Measurements from ENCODE around the gene AZGP1.
"Not testable (repeated sequence)": the region's sequence is repeated elsewhere in the genome, so short reads cannot be mapped to it uniquely, and the experiment has no call there.

Gene AZGP1

DNA sequence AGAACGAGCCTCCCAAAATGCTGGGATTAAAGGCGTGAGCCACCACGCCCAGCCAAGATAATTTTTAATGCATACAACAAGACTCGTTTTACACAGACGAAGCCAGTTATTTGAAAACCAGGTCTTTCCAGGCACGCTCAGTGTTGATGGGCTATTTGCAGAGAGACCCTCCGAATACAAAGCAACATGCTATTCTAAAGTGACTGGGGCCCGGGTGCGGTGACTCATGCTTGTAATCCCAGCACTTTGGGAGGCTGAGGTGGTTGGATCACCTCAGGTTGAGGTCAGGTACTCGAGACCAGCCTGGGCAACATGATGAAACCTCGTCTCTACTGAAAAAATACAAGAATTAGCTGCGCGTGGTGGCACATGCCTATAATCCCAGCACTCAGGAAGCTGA is 795 bp upstream of the AZGP1 start:
- no peaks in the 10 kb centered on the region for H3K9me3 ChIP-seq (ENCODE audit: control insufficient read depth in 1 of 2, low read length in 2 of 2)
- no peak overlapping the region for H3K4me3 ChIP-seq (ENCODE audit: low read depth in 1 of 2, low read length in 2 of 2)
- no peaks in the 10 kb centered on the region for H3K27me3 ChIP-seq (ENCODE audit: low read depth, low read length)
- no peak overlapping the region for H3K27ac ChIP-seq (ENCODE audit: low read length)
- H3K4me1 ChIP-seq (ENCODE audit: control insufficient read depth in 1 of 2, insufficient read depth in 2 of 2, low read length in 2 of 2) = no peaks in the 10 kb centered on the region
- no peaks in the 10 kb centered on the region for H3K36me3 ChIP-seq (ENCODE audit: control insufficient read depth in 1 of 2, insufficient read depth in 2 of 2, low read length in 2 of 2)

DNA sequence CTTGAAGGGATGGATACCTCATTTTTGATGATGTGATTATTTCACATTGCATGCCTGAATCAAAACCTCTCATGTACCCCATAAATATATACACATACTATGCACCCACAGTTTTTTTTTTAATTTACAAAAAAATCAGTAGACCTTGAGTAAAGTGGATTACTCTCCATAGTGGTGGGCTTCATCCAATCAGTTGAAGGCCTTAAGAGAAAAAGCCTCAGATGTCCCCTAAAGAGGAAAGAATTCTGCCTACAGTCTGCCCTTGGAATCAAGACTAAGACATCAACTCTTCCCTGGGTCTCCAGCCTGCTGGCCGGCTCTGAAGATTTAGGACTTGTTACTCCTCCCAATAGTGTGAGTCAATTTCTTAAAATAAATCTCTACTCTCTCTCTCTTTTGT is 1.1 kb downstream of the AZGP1 start:
- Histone ChIP-seq H3K9me3 (ENCODE audit: control insufficient read depth in 1 of 2, low read length in 2 of 2) (no peaks in the 10 kb centered on the region), H3K4me1 (ENCODE audit: control insufficient read depth in 1 of 2, insufficient read depth in 2 of 2, low read length in 2 of 2) (no peaks in the 10 kb centered on the region), H3K27ac (ENCODE audit: low read length) (no peak overlapping the region), H3K36me3 (ENCODE audit: control insufficient read depth in 1 of 2, insufficient read depth in 2 of 2, low read length in 2 of 2) (no peaks in the 10 kb centered on the region), H3K27me3 (ENCODE audit: low read depth, low read length) (no peaks in the 10 kb centered on the region), H3K4me3 (ENCODE audit: low read depth in 1 of 2, low read length in 2 of 2) (no peak overlapping the region)

DNA sequence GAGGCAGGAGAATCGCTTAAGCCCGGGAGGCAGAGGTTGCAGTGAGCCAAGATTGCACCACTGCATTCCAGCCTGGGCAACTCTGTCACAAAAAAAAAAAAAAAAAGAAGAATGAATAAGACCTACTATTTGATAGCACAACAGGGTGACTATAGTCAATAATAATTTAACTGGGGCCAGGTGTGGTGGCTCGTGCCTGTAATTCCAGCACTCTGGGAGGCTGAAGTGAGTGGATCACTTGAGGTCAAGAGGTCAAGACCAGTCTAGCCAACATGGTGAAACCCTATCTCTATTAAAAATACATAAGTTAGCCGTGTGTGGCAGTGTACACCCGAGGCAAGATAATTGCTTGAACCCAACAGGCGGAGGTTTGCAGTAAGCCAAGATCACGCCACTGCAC is 2.0 kb downstream of the AZGP1 start:
- H3K9me3 ChIP-seq (ENCODE audit: control insufficient read depth in 1 of 2, low read length in 2 of 2); H3K36me3 ChIP-seq (ENCODE audit: control insufficient read depth in 1 of 2, insufficient read depth in 2 of 2, low read length in 2 of 2); H3K4me1 ChIP-seq (ENCODE audit: control insufficient read depth in 1 of 2, insufficient read depth in 2 of 2, low read length in 2 of 2); H3K27me3 ChIP-seq (ENCODE audit: low read depth, low read length); H3K27ac ChIP-seq (ENCODE audit: low read length); H3K4me3 ChIP-seq (ENCODE audit: low read depth in 1 of 2, low read length in 2 of 2): not testable (repeated sequence)

- Histone ChIP-seq H3K36me3 (ENCODE audit: control insufficient read depth in 1 of 2, insufficient read depth in 2 of 2, low read length in 2 of 2) (no peaks in the 10 kb centered on the region), H3K4me1 (ENCODE audit: control insufficient read depth in 1 of 2, insufficient read depth in 2 of 2, low read length in 2 of 2) (no peaks in the 10 kb centered on the region), H3K27ac (ENCODE audit: low read length) (no peak overlapping the region), H3K4me3 (ENCODE audit: low read depth in 1 of 2, low read length in 2 of 2) (no peak overlapping the region), H3K27me3 (ENCODE audit: low read depth, low read length) (no peaks in the 10 kb centered on the region), H3K9me3 (ENCODE audit: control insufficient read depth in 1 of 2, low read length in 2 of 2) (no peaks in the 10 kb centered on the region)
Observed at GRCh38 chr7:99971242-99971641, 4.6 kb downstream of the AZGP1 start.

- not testable (repeated sequence) for H3K27ac ChIP-seq (ENCODE audit: low read length); H3K4me3 ChIP-seq (ENCODE audit: low read depth in 1 of 2, low read length in 2 of 2)
Observed at GRCh38 chr7:99969813-99970212, 6.0 kb downstream of the AZGP1 start.

DNA sequence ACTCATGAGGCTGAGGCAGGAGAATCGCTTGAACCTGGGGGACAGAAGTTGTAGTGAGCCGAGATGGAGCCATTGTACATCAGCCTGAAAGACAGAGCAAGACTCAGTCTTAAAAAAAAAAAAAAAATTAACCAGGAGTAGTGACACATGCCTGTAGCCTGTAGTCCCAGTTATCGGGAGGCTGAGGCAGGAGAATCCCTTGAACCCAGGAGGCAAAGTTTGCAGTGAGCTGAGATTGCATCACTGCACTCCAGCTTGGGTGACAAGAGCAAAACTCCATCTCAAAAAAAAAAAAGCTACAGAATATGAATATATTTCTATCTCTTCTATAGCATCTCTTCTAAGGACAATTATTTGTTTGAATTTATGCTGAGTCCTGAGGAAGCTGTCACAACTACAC is 6.5 kb downstream of the AZGP1 start:
- no peaks in the 10 kb centered on the region for H3K4me1 ChIP-seq (ENCODE audit: control insufficient read depth in 1 of 2, insufficient read depth in 2 of 2, low read length in 2 of 2)
- no peaks in the 10 kb centered on the region for H3K27me3 ChIP-seq (ENCODE audit: low read depth, low read length)

More at GRCh38 chr7:99969813-99970212, 6.0 kb downstream of the AZGP1 start:
- H3K36me3 ChIP-seq (ENCODE audit: control insufficient read depth in 1 of 2, insufficient read depth in 2 of 2, low read length in 2 of 2); H3K27me3 ChIP-seq (ENCODE audit: low read depth, low read length); H3K4me1 ChIP-seq (ENCODE audit: control insufficient read depth in 1 of 2, insufficient read depth in 2 of 2, low read length in 2 of 2); H3K9me3 ChIP-seq (ENCODE audit: control insufficient read depth in 1 of 2, low read length in 2 of 2): not testable (repeated sequence)

DNA sequence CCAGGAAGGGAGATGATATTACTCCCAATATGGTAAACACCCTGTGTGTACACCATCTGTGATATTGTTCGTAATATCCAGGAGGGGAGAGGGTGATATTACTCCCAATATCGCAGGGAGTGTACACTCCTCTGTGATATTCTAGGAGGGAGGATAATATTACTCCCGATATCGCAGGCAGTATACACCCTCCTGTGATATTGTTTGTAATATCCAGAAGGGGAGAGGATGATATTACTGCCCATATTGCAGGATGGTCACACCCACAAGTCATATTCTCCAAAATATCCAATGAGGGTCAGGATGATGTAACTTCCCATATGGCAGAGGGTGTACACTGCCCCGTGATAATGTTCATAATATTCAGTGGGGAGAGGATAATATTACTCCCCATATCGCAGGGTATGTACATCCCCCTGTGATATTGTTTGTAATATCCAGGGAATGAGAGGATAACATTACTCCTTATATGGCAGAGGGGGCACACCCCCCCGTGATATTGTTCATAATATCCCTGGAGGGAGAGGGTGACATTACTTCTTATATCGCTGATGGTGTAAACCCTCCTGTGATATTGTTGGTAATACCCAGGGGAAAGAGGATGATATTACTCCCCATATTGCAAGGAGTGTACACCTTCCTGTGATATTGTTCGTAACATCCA is 17.1 kb downstream of the AZGP1 start:
- H3K4me1 ChIP-seq (ENCODE audit: control insufficient read depth in 1 of 2, insufficient read depth in 2 of 2, low read length in 2 of 2) = no peaks in the 10 kb centered on the region
- H3K9me3 ChIP-seq (ENCODE audit: control insufficient read depth in 1 of 2, low read length in 2 of 2) = no peaks in the 10 kb centered on the region
- peaks cover 4% of the 10 kb centered on the region for H3K27me3 ChIP-seq (ENCODE audit: low read depth, low read length)
- no peak overlapping the region for H3K27ac ChIP-seq (ENCODE audit: low read length)
- no peaks in the 10 kb centered on the region for H3K36me3 ChIP-seq (ENCODE audit: control insufficient read depth in 1 of 2, insufficient read depth in 2 of 2, low read length in 2 of 2)
- H3K4me3 ChIP-seq (ENCODE audit: low read depth in 1 of 2, low read length in 2 of 2) = no peak overlapping the region

More for the DNA sequence above, 6.5 kb downstream of the AZGP1 start:
- H3K36me3 ChIP-seq (ENCODE audit: control insufficient read depth in 1 of 2, insufficient read depth in 2 of 2, low read length in 2 of 2) = no peaks in the 10 kb centered on the region
- no peak overlapping the region for H3K27ac ChIP-seq (ENCODE audit: low read length)
- no peak overlapping the region for H3K4me3 ChIP-seq (ENCODE audit: low read depth in 1 of 2, low read length in 2 of 2)
- no peaks in the 10 kb centered on the region for H3K9me3 ChIP-seq (ENCODE audit: control insufficient read depth in 1 of 2, low read length in 2 of 2)

DNA sequence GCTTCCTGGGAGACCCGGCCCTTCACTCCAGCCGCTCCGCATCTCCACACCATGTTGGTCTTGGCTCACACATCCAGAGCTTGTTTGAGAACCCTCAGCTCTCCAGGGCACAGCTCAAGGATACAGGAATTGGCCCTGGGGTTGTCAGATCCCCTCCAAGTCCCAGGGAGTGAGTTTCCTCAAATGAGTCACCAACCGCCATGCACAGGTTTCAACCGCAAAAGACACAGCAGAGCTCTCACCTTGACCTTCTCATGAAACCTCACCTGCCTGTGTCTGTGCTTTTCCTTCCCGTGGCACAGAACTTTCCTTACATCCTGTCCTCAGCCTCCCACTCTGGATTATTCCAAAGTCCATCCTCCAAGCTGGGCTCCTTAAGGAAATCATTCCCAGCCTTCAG is 20.6 kb downstream of the AZGP1 start:
- H3K4me1 ChIP-seq (ENCODE audit: control insufficient read depth in 1 of 2, insufficient read depth in 2 of 2, low read length in 2 of 2) = no peaks in the 10 kb centered on the region
- H3K27me3 ChIP-seq (ENCODE audit: low read depth, low read length) = no peaks in the 10 kb centered on the region
- H3K9me3 ChIP-seq (ENCODE audit: control insufficient read depth in 1 of 2, low read length in 2 of 2) = no peaks in the 10 kb centered on the region
- H3K36me3 ChIP-seq (ENCODE audit: control insufficient read depth in 1 of 2, insufficient read depth in 2 of 2, low read length in 2 of 2) = no peaks in the 10 kb centered on the region
- no peak overlapping the region for H3K4me3 ChIP-seq (ENCODE audit: low read depth in 1 of 2, low read length in 2 of 2)
- H3K27ac ChIP-seq (ENCODE audit: low read length) = no peak overlapping the region

DNA sequence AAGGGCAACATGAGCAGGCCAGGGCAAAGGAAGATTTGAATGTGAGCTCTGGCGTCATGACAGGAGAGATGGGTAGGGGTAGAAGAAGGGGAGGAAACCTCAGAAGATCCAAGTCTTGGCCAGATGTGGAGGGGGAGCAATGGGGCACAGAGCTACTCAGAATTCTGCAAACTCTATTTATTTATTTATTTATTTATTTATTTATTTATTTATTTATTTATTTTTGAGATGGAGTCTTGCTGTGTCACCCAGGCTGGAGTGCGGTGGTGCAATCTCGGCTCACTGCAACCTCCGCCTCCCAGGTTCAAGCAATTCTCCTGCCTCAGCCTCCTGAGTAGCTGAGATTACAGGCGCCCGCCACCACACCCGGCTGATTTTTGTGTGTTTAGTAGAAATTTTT is 21.2 kb downstream of the AZGP1 start:
- not testable (repeated sequence) for H3K9me3 ChIP-seq (ENCODE audit: control insufficient read depth in 1 of 2, low read length in 2 of 2); H3K4me1 ChIP-seq (ENCODE audit: control insufficient read depth in 1 of 2, insufficient read depth in 2 of 2, low read length in 2 of 2); H3K36me3 ChIP-seq (ENCODE audit: control insufficient read depth in 1 of 2, insufficient read depth in 2 of 2, low read length in 2 of 2); H3K4me3 ChIP-seq (ENCODE audit: low read depth in 1 of 2, low read length in 2 of 2); H3K27ac ChIP-seq (ENCODE audit: low read length); H3K27me3 ChIP-seq (ENCODE audit: low read depth, low read length)

- no peaks in the 10 kb centered on the region for H3K36me3 ChIP-seq (ENCODE audit: control insufficient read depth in 1 of 2, insufficient read depth in 2 of 2, low read length in 2 of 2)
- H3K27ac ChIP-seq (ENCODE audit: low read length) = no peak overlapping the region
- no peaks in the 10 kb centered on the region for H3K9me3 ChIP-seq (ENCODE audit: control insufficient read depth in 1 of 2, low read length in 2 of 2)
- no peaks in the 10 kb centered on the region for H3K4me1 ChIP-seq (ENCODE audit: control insufficient read depth in 1 of 2, insufficient read depth in 2 of 2, low read length in 2 of 2)
- H3K4me3 ChIP-seq (ENCODE audit: low read depth in 1 of 2, low read length in 2 of 2) = no peak overlapping the region
- no peaks in the 10 kb centered on the region for H3K27me3 ChIP-seq (ENCODE audit: low read depth, low read length)
Observed at GRCh38 chr7:99953649-99954048, 22.2 kb downstream of the AZGP1 start.

GRCh38 chr7:99952649-99953048 is 23.2 kb downstream of the AZGP1 start:
- H3K4me1 ChIP-seq (ENCODE audit: control insufficient read depth in 1 of 2, insufficient read depth in 2 of 2, low read length in 2 of 2); H3K9me3 ChIP-seq (ENCODE audit: control insufficient read depth in 1 of 2, low read length in 2 of 2); H3K4me3 ChIP-seq (ENCODE audit: low read depth in 1 of 2, low read length in 2 of 2); H3K36me3 ChIP-seq (ENCODE audit: control insufficient read depth in 1 of 2, insufficient read depth in 2 of 2, low read length in 2 of 2); H3K27ac ChIP-seq (ENCODE audit: low read length); H3K27me3 ChIP-seq (ENCODE audit: low read depth, low read length): not testable (repeated sequence)

- H3K4me3 ChIP-seq (ENCODE audit: low read depth in 1 of 2, low read length in 2 of 2); H3K27me3 ChIP-seq (ENCODE audit: low read depth, low read length); H3K9me3 ChIP-seq (ENCODE audit: control insufficient read depth in 1 of 2, low read length in 2 of 2); H3K4me1 ChIP-seq (ENCODE audit: control insufficient read depth in 1 of 2, insufficient read depth in 2 of 2, low read length in 2 of 2); H3K36me3 ChIP-seq (ENCODE audit: control insufficient read depth in 1 of 2, insufficient read depth in 2 of 2, low read length in 2 of 2); H3K27ac ChIP-seq (ENCODE audit: low read length): not testable (repeated sequence)
Observed at GRCh38 chr7:99950819-99951218, 25.0 kb downstream of the AZGP1 start.

Measured in muscle layer of duodenum (tissue), 2 donors.